ENCODE data around the gene TAF3.

TAF3 gene

DNA sequence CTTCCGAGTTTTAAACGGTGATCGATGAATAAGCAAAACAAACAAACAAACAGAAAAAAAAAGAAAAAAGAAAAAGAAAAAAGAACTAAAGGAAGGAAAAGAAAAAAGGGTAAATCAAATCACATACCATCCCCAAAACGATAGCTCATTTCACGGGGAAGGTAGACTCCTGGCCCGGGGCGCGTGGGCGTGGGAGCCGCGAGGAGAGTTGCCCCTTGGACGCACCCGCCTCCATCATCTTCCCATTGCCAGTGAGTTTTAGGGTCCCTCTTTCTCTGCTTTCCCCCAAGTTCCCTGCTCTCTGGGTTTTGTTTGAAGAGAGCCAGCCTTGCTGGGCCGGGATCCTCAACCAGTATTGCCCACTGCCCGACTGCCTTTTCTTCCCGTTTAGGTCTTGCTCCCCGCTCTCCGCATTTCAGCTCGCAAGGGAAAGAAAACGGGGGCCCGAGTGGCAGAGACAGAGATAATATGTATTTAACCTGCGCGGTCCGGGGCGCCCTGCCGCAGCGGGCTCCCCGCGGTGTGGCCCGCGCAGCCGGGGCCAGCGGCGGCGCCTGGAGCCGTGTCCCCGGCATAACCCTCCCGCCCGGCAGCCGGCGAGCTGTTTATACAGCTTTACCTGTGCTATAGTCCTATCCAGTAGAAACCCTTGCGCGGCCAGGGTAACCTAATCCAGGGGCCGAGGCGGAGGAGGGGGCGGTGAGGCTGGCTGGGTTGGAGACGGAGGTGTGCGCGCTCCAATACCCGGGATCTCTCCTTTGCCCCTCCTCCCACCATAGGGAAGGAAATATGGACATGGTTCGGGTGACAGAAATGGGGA lies 230.9 kb downstream of the TAF3 start:
- H3K4me3 ChIP-seq (ENCODE audit: low read length) = no peak overlapping the region
- DNase-seq (ENCODE audit: low read depth) = no peak
- TF ChIP-seq, protein P1, sequence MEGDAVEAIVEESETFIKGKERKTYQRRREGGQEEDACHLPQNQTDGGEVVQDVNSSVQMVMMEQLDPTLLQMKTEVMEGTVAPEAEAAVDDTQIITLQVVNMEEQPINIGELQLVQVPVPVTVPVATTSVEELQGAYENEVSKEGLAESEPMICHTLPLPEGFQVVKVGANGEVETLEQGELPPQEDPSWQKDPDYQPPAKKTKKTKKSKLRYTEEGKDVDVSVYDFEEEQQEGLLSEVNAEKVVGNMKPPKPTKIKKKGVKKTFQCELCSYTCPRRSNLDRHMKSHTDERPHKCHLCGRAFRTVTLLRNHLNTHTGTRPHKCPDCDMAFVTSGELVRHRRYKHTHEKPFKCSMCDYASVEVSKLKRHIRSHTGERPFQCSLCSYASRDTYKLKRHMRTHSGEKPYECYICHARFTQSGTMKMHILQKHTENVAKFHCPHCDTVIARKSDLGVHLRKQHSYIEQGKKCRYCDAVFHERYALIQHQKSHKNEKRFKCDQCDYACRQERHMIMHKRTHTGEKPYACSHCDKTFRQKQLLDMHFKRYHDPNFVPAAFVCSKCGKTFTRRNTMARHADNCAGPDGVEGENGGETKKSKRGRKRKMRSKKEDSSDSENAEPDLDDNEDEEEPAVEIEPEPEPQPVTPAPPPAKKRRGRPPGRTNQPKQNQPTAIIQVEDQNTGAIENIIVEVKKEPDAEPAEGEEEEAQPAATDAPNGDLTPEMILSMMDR (conservative IDR thresholded peaks at IDR 0.05; ENCODE audit: low read depth, low read length) = no peak

DNA sequence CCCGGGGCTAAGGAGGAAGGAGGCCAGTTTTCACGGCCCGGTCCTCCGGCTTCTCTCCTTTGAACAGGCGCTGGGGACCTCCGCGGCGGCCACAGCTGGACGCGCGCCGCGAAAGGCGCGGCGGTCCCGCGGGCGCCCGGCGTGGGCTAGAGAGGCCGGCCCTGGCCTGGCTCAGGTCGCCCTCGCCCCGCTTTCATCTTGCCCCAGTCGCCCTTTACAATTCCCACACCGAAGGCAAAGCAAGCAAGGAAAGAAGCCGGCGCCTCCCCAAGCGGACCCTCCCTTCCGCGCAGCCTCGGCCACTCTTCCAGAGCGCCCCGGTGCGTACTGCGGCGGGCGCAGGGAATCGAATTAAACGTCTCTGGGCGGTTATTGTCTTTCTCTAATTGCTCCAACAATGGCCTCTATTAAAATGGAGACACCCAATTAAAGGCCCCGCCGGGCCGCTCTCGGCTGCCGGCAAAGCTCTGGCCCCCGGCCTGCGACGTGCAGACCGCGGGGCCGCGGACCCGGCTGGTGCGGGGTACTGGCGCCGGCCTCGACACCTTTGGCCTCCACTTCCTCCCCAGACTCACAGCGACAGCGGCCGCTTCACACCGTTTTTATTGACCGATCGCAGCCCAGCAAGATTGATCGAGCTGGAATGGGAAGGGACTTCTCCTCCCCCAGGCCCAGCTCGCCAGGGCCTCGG lies 231.7 kb downstream of the TAF3 start:
- TF ChIP-seq, protein P1 (conservative IDR thresholded peaks at IDR 0.05; ENCODE audit: low read depth, low read length) = no peak
- DNase-seq (ENCODE audit: low read depth) = no peak
- peak overlapping the region; percentile 12 for H3K4me3 ChIP-seq (ENCODE audit: low read length)

DNA sequence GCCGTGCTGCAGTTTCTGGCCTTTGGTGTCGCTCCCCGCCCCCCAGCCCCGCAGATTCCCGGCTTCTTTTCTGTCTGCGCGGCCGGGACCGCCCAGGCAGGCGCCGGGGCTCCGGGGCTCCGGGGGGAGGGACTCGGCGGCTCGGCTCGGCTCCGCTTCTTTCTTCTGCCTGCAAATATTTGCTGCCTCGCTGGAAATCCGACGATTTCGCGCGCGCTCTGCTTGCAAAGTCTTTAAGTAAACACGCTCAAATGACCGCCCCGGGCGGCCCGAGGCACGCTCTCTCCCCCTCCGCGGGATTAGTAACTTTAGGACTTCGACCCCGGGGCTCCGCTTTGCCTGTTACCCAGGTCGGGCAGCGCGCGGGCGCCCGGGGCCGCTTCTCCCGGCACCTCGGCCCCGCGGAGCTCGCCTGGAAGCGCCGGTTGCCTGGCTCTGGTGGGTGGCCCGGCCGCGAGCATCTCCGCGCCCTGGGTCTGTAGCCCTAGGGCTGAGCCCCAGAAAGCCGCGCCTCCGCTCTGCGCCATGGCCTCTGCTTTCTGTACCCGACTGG lies 232.3 kb downstream of the TAF3 start:
- peak overlapping the region; percentile 12 for H3K4me3 ChIP-seq (ENCODE audit: low read length)
- no peak for DNase-seq (ENCODE audit: low read depth)
- TF ChIP-seq, protein P1 (conservative IDR thresholded peaks at IDR 0.05; ENCODE audit: low read depth, low read length) = no peak

DNA sequence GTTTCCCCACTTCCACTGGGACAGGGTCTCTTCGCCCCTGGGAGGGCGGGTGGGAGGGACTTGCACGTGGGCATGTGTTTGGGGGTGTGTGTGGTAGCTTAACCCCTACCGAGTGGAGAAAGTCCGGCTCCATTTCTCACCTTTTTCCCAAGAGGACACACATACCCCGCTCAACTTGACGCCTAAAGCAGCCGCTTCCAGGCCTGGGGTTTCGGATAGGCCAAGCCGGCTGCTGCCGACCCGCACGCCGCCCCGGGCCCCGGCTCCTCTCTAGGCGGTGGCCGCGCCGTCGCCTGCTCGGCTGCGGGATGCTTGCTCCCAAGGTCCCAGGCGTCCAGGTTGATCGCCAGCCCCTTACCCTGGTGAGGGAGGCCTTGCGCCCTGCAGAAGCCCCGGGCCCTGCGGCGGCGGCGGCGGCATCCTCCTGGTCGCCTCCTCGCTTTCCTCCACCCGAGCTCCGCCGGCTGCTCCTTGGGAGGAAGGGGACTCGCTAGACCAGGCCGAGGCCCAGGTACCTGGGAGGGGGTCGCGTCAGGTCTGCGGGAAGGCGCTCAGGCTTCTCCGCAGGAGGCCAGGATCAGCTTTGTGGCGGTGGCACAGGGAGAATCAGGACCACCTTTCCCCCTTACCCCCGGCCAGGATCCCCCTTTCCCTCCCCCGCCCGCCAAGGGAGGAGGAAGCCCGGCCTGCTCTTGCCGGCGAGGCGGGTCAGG lies 233.0 kb downstream of the TAF3 start:
- TF ChIP-seq, protein P1 (conservative IDR thresholded peaks at IDR 0.05; ENCODE audit: low read depth, low read length) = no peak
- DNase-seq (ENCODE audit: low read depth) = no peak
- no peak overlapping the region for H3K4me3 ChIP-seq (ENCODE audit: low read length)

DNA sequence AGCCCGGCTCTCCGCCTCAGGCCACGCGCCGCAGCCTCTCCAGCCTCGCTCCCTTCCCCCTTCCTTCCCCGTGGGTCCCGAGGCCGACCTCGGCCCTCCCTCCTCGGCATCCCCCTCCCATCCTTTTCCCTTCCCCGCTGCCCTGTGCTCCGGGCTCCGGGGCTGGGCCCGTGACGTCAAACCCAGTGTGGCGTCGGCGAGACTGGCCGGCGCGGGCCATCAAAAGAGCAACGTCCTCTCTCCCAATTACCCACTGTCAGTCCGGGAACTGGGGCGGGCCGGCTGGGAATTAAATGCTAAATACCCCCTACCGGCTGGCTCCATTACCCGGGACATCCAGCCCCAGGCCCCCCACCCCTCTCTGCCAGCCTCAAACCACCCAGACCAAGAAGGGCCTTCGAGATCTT lies 233.5 kb downstream of the TAF3 start:
- TF ChIP-seq, protein P1 (conservative IDR thresholded peaks at IDR 0.05; ENCODE audit: low read depth, low read length) = no peak
- no peak overlapping the region for H3K4me3 ChIP-seq (ENCODE audit: low read length)
- DNase-seq (ENCODE audit: low read depth) = no peak

DNA sequence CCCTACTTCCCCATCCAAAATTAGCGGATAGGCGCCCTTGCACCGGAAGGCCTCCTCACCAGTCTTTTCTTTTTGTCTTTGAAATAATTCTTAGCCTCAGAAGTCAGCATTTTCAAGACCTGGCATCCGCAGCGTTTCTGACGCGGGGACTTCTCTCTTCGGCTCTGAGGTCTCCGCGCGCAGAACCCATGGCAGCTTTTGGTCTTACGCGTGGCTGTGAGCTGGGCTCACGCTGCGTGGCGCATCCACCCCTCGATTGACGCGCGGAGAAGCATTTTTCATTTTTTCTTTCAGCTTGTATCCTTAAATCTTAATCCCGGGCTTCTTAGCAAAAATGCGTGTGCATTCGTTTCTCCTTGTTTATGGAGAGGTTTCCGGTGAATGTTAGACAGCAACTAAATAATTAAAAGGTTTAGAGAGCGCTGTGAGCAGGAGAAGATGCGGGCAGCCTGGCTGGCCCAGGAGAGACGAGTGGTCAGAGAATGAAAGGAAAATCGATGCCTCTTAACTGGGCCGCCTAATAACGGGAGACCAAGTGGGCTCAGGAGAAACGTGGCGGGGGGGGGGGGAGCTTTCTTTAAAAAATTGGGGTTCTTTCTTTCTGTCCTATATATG lies 234.1 kb downstream of the TAF3 start:
- no peak for DNase-seq (ENCODE audit: low read depth)
- TF ChIP-seq, protein P1 (conservative IDR thresholded peaks at IDR 0.05; ENCODE audit: low read depth, low read length) = no peak
- H3K4me3 ChIP-seq (ENCODE audit: low read length) = no peak overlapping the region

All from retinal pigment epithelial cell (primary cell).